GM15510 (cell line): ENCODE measurements around the gene CLPTM1.

Experiments
- POLR2A ChIP-seq: IDR thresholded peaks from 3 replicates; pipeline ENCODE4 v1.6.1; 2011; ENCODE audit warnings: borderline replicate concordance; ENCODE audit not compliant: insufficient read length; ENCODE audit errors: extremely low read depth

Gene CLPTM1

DNA sequence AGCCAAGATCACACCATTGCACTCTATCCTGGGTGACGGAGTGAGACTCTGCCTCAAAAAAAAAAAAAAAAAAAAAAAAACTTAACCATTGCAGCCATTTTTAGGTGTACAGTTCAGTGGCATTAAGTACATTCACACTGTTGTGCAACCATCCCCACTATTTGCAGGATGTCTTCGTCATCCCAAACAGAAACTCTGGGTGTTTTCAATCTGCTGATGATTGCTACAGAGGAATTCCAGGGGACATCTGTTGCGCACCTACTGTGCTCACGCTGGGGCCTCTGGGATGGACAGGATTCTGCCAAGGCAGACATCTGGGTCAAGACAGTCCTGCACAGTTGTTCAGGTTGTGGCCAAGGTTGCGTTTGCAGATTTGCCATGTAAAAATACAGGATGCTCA is 15.5 kb upstream of the CLPTM1 start:
- TF ChIP-seq POLR2A: no peak

GRCh38 chr19:44942067-44942571 is 13.1 kb upstream of the CLPTM1 start, which contains the start of gene APOC4:
Gene APOC4, plus strand, starts transcription at chr19:44942237. Its CDS starts 41 bp downstream, at chr19:44942278.
- TF ChIP-seq POLR2A: no peak

DNA sequence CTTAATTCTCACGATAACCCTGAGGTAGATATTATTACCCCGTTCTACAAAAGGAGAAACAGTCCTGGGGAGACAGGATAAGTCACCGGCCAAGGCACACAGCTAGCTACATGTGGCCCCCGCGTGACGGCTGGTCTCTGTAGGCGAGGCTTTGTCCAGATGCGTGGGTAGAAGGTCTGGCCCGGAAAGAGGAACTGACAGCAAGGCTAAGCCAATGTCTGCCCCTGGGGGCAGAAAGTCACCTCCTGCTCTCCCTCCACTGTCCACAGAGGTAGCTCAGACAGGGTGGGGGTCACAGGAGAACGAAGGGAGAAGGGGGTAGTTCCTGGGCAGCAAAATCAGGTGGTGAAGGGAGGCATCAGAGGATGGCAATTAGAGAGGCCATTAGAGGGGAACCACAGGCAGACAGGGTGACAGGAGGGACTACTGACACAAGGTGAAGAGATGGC is 11.4 kb upstream of the CLPTM1 start:
- peak; percentile 45 for TF ChIP-seq POLR2A

DNA sequence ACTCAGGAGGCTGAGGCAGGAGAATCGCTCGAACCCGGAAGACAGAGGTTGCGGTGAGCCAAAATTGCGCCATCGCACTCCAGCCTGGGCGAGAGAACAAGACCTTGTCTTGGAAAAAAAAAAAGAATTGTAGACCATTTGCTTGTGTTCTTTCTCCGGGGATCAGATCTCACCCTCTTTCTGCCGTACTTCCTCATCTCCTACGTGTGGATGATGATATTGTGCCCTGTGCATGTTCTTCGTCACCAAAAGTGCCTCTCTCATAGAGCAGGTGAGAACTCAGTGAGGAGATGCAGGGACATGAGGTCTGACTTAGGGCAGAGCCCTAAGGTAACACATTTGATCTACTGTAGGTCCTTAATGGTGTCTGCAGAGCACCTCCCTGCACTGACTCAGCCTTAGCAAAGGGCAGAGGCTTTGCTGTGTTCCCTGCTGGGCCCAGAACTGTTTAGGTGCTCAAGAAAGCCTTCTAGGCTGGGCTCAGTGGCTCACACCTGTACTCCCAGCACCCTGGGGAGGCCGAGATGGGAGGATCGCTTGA is 8.1 kb upstream of the CLPTM1 start:
- no peak for TF ChIP-seq POLR2A

- TF ChIP-seq POLR2A: no peak
These were observed 6.9 kb upstream of the CLPTM1 start for GRCh38 chr19:44948237-44948636.

DNA sequence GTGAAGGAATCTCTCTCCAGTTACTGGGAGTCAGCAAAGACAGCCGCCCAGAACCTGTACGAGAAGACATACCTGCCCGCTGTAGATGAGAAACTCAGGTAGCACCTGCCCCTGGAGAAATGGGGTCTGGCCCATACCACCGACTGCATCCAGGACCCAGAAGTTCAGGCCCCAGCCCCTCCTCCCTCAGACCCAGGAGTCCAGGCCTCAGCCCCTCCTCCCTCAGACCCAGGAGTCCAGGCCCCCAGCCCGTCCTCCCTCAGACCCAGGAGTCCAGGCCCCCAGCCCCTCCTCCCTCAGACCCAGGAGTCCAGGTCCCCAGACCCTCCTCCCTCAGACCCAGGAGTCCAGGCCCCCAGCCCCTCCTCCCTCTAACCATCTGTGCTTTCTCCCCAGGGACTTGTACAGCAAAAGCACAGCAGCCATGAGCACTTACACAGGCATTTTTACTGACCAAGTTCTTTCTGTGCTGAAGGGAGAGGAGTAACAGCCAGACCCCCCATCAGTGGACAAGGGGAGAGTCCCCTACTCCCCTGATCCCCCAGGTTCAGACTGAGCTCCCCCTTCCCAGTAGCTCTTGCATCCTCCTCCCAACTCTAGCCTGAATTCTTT is 6.3 kb upstream of the CLPTM1 start:
- TF ChIP-seq POLR2A: no peak

GRCh38 chr19:44949550-44949949 is 5.6 kb upstream of the CLPTM1 start:
- TF ChIP-seq POLR2A: no peak

- no peak for TF ChIP-seq POLR2A
These were observed 3.7 kb upstream of the CLPTM1 start for GRCh38 chr19:44951179-44952159.

DNA sequence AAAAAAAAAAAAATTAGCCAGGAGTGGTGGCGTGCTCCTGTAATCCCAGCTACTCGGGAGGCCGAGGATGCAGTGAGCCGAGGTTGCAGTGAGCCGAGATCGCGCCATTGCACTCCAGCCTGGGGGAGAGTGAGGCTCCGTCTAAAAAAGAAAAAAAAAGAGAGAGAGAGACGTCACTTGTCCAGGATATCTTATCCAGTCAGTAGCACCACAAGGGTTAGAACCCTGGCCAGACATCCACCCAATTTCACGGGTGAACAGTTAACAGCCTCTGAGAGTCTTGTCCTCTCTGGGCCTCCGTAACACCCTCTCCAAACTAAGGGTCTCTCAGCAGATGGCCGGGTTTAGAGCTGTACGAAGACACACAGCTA is 917 bp upstream of the CLPTM1 start:
- no peak for TF ChIP-seq POLR2A

DNA sequence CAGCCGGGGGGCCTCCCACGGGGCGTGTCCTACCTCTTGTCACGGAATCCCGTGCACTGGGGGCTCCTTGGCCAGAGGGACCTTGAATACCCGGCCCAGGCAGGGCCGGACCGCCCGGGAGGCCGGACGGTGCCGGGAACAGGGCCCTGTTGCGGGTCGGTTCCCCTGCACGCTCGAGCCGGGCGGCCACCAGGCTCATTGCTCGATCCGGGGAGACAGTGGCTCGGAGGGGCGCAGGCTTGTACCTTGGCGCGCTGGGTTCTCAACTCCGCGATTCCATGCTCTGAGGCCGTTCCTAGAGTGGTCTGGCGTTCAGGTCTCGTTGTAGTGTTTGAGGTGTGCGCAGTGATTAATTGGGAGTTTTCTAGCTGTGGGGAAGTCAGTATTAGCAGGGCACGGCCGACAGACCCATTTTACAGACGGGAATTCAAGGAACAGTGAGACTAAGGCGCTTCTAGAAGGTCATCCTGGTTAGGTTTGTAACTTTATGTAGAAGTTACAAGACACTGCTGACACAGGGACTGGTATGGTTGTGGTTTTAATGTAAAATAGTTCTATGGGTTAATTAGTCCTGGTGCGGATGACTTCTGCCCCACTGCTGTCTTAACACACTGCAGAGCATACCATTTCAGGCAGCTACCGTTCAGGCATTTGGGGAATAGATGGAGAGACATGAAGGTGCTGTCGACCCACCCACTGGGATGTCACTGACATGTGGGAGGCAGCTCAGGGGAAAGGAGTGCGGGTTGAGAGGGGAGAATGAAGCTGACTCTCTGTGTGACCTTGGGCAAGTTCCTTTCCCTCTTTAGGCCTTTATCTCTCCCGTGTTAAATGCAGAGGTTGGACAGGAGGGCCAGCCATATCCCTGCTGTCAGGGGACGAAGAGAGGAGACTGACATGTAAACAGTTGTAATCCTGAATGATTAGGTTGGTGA is 592 bp downstream of the CLPTM1 start:
- no peak for TF ChIP-seq POLR2A

- no peak for TF ChIP-seq POLR2A
These were observed 2.3 kb downstream of the CLPTM1 start for GRCh38 chr19:44957526-44957925.

DNA sequence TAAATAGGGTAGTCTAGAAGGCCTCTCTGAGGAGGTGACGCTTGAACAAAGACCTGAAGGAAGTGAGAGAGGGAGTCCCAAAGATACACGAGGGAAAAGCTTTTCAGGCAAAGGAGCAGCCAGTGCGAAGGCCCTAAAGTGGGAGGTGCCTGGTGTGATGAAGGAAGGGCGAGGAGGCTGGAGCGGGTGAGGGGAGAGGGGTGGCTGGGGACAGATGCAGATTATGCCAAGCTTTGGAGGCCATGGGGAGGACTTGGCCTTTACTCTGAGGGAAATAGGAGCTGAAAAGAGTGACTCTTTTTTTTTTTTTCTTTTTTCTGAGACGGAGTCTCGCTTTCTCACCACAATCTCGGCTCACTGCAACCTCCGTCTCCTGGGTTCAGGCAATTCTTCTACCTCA is 2.9 kb downstream of the CLPTM1 start:
- TF ChIP-seq POLR2A: no peak

DNA sequence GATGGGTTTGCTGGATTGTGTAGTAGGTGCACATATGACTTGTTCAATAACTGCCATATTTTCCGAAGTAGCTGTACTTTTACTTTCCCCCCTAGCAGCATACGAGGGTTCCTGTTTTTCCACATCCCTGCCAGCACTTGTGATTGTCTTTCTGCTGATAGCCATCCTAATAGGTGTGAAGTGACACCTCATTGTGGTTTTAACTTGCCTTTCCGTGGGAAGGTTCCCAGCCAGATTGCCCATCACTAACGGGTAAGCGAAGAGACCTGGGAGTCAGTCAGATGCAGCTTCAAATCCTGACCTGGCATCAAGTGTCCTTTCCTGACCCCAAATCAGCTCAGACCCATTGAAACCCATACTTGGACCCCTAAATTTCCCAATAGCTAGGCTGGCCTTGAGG is 4.5 kb downstream of the CLPTM1 start:
- TF ChIP-seq POLR2A: no peak
